ENCODE data around the gene TACC2.

Gene TACC2

GRCh38 chr10:122285506-122286444, 296.8 kb downstream of the TACC2 start:
- no peak for DNase-seq

GRCh38 chr10:122286867-122287266, 297.9 kb downstream of the TACC2 start:
- DNase-seq, result no peak

GRCh38 chr10:122287570-122287969, 298.6 kb downstream of the TACC2 start:
- DNase-seq, result no peak

- no peak for DNase-seq
Observed at GRCh38 chr10:122288262-122288661, 299.3 kb downstream of the TACC2 start.

GRCh38 chr10:122288917-122289316, 300.0 kb downstream of the TACC2 start:
- DNase-seq, result no peak

GRCh38 chr10:122290334-122290733, 301.4 kb downstream of the TACC2 start:
- no peak for DNase-seq

- DNase-seq, result no peak
Observed at GRCh38 chr10:122290833-122291532, 302.0 kb downstream of the TACC2 start.

- DNase-seq, result no peak
Observed at GRCh38 chr10:122291739-122292138, 302.8 kb downstream of the TACC2 start.

- DNase-seq, result no peak
Observed at GRCh38 chr10:122292376-122292775, 303.4 kb downstream of the TACC2 start.

GRCh38 chr10:122293156-122293960, 304.4 kb downstream of the TACC2 start:
- no peak for DNase-seq

- no peak for DNase-seq
Observed at GRCh38 chr10:122293961-122294380, 305.0 kb downstream of the TACC2 start.

- DNase-seq, result no peak
Observed at GRCh38 chr10:122294511-122295450, 305.8 kb downstream of the TACC2 start.

- no peak for DNase-seq
Observed at GRCh38 chr10:122295451-122295809, 306.5 kb downstream of the TACC2 start.

GRCh38 chr10:122296363-122297120, 307.6 kb downstream of the TACC2 start:
- DNase-seq, result no peak

GRCh38 chr10:122297583-122297982, 308.6 kb downstream of the TACC2 start:
- no peak for DNase-seq

- DNase-seq, result no peak
Observed at GRCh38 chr10:122298206-122298597, 309.2 kb downstream of the TACC2 start.

- DNase-seq, result peak; percentile 39
Observed at GRCh38 chr10:122298598-122299301, 309.8 kb downstream of the TACC2 start.

GRCh38 chr10:122299423-122300075, 310.6 kb downstream of the TACC2 start:
- DNase-seq, result no peak

- DNase-seq, result no peak
Observed at GRCh38 chr10:122301055-122301810, 312.3 kb downstream of the TACC2 start.

GRCh38 chr10:122301811-122302115, 312.8 kb downstream of the TACC2 start:
- DNase-seq, result no peak

Data from NCI-H1105 (cell line).